Dermis blood vessel endothelial cell (primary cell): ENCODE measurements around the gene RFX8. TPM values are rescaled to one million over a fixed set of nuclear protein-coding genes. Genes with fewer than 3 reads are reported as not detected.

Experiments
- total RNA-seq: library from RNA; depleted of rRNA; stranded (reverse); fragments of >200 nt; gene quantifications from 2 replicates; pipeline ENCODE4 v1.2.3, GENCODE V29; 2014

Gene RFX8
- total RNA-seq, 1 donor from 2014 or later: 0.51 TPM

Other genes starting within 250 kb of the RFX8 start
- gene CNOT11, start 222.2 kb downstream of the RFX8 start, total RNA-seq: 21.1 and 21.3 TPM in 2 replicates
- 41.5 and 56.5 TPM in 2 replicates for gene RNF149, start 166.4 kb downstream of the RFX8 start, total RNA-seq
- 1.0 and 1.4 TPM in 2 replicates for gene CREG2, start 87.6 kb downstream of the RFX8 start, total RNA-seq
- 192 and 255 TPM in 2 replicates for gene MAP4K4, start 222.6 kb upstream of the RFX8 start, total RNA-seq